Common myeloid progenitor, CD34-positive (primary cell): ENCODE data around the gene MIEF1.

Experiments
- CTCF ChIA-PET: fragments of 350-600 bp; sonication (Branson Sonifier 250); formaldehyde crosslinking; loops from one replicate; lab custom pipeline; 2021; ENCODE audit warnings: antibody characterized with exemption; lab: Charles Lee
- POLR2A ChIA-PET: fragments of 350-600 bp; sonication (Branson Sonifier 250); formaldehyde crosslinking; loops from one replicate; lab custom pipeline; 2021; ENCODE audit warnings: antibody characterized with exemption; lab: Charles Lee
- DNase-seq, 3 donors: peaks; one replicate each; pipeline versions ENCODE4 v3.0.0 to v3.0.0-alpha.2; 2013
- H3K27ac ChIP-seq, 2 experiments: 1 replicate in 1 of 2; 2 replicates in 1 of 2; pipeline ENCODE4 v1.7.0; 2013; ENCODE audit warnings: inconsistent platforms in 2 of 2, low read length in 2 of 2, mild to moderate bottlenecking in 2 of 2, low read depth in 1 of 2, moderate library complexity in 1 of 2; ENCODE audit not compliant: severe bottlenecking in 2 of 2, insufficient read depth in 1 of 2, poor library complexity in 1 of 2
- H3K27me3 ChIP-seq, 5 experiments: replicated peaks in 2 of 5; 1 replicate in 3 of 5; 2 replicates in 2 of 5; pipeline versions ENCODE4 v1.6.1 to v1.7.0; 2013; ENCODE audit warnings: low read length in 4 of 5, mild to moderate bottlenecking in 2 of 5, moderate library complexity in 2 of 5, inconsistent platforms in 1 of 5; ENCODE audit not compliant: insufficient read depth in 5 of 5, control insufficient read depth in 4 of 5
- H3K36me3 ChIP-seq, 4 experiments: 1 replicate in 2 of 4; 2 replicates in 2 of 4; pipeline versions ENCODE4 v1.6.1 to v1.7.0; 2013; ENCODE audit warnings: low read length in 3 of 4, control low read depth in 1 of 4, mild to moderate bottlenecking in 1 of 4; ENCODE audit not compliant: control insufficient read depth in 4 of 4, insufficient read depth in 4 of 4
- H3K4me1 ChIP-seq, 4 experiments: 1 replicate in 3 of 4; 2 replicates in 1 of 4; pipeline versions ENCODE4 v1.6.1 to v1.7.1; 2013; ENCODE audit warnings: low read length in 3 of 4, mild to moderate bottlenecking in 3 of 4, control low read depth in 1 of 4, inconsistent platforms in 1 of 4, moderate library complexity in 1 of 4; ENCODE audit not compliant: control insufficient read depth in 4 of 4, insufficient read depth in 4 of 4; ENCODE audit errors: control extremely low read depth in 1 of 4
- H3K4me3 ChIP-seq, 7 experiments: 1 replicate in 4 of 7; 2 replicates in 3 of 7; pipeline versions ENCODE4 v1.5.1 to v1.7.0; 2013; ENCODE audit warnings: mild to moderate bottlenecking in 7 of 7, low read length in 6 of 7, moderate library complexity in 6 of 7, inconsistent platforms in 2 of 7, low read depth in 2 of 7, control low read depth in 1 of 7; ENCODE audit not compliant: insufficient read depth in 4 of 7, control insufficient read depth in 1 of 7; ENCODE audit errors: extremely low read depth in 1 of 7
- H3K9me3 ChIP-seq, 5 experiments: 1 replicate in 4 of 5; 2 replicates in 1 of 5; pipeline versions ENCODE4 v1.6.1 to v1.7.1; 2013; ENCODE audit warnings: low read length in 4 of 5, mild to moderate bottlenecking in 2 of 5, inconsistent platforms in 1 of 5, low read depth in 1 of 5, moderate library complexity in 1 of 5; ENCODE audit not compliant: control insufficient read depth in 4 of 5, insufficient read depth in 2 of 5; ENCODE audit errors: control extremely low read depth in 1 of 5
- WGBS: methylation state at CpG from one replicate; pipeline ENCODE4 v1.1.5; 2013; ENCODE audit not compliant: insufficient coverage; 5-methylcytosine and 5-hydroxymethylcytosine counted together

The MIEF1 gene

DNA sequence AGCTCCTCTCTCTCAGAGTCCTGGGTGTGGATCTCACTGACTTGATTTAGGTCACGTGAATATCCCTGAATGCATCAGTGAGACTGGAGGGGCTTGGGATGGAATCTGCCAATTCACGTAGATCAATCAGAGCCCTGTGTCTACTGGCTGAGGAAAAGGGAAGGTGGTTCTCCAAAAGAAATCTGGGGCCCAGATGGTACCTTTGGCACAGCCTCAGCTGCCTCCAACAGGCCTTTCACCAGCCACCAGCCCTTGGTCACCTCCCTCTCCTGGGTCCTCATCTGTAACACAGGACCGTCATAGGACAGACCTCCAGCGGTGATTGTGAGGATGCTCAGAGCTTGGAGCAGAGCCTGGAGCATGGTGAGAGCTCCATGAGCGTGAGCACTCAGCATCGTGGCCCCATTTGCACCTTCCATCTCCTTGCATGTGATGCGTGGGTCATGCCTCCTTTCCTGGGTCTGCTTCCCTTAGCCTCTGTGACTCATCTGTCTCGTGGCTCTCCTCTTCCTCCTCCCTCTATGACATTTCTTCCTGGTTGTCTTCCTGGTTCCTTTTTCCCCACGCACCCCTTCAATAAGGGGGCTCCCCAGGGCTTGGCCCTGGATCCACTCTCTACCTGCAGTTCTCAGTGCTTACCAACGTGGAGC is 7.5 kb upstream of the MIEF1 start:
- ChIA-PET POLR2A (interaction anchor here (0.9 kb wide), 1 partner anchor 34 kb away, joined by 3 read pairs; no protein-coding TSS in a partner anchor), CTCF (interaction anchor here (0.6 to 13.7 kb wide), 19 partner anchors 10 to 695 kb away, joined by 3 to 254 read pairs (median 4); partner anchors contain the start of gene RPS19BP1)
- H3K36me3 ChIP-seq = peaks cover 0 to 15% (median 0%) of the 10 kb centered on the region in 4 experiments
- no peak overlapping the region for H3K27ac ChIP-seq
- DNase-seq = no peak
- H3K4me1 ChIP-seq = peaks cover 0 to 28% (median 15%) of the 10 kb centered on the region in 4 experiments
- H3K27me3 ChIP-seq = no peaks in the 10 kb centered on the region
- H3K4me3 ChIP-seq = no peak overlapping the region
- no peaks in the 10 kb centered on the region for H3K9me3 ChIP-seq
- 85% methylated on average over 8 of the region's 10 CpGs for WGBS

- H3K4me3 ChIP-seq = no peak overlapping the region
- no peaks in the 10 kb centered on the region for H3K9me3 ChIP-seq
- H3K27me3 ChIP-seq = no peaks in the 10 kb centered on the region
- H3K4me1 ChIP-seq = peaks cover 0 to 16% (median 9%) of the 10 kb centered on the region in 4 experiments
- CTCF ChIA-PET = interaction anchor here (0.6 to 13.7 kb wide), 17 partner anchors 9 to 543 kb away, joined by 3 to 254 read pairs (median 4); partner anchors contain the start of genes ATF4 and RPS19BP1
- POLR2A ChIA-PET = interaction anchor here (0.6 to 1.3 kb wide), 5 partner anchors 8 to 106 kb away, joined by 3 to 6 read pairs (median 3); partner anchors contain the start of gene ATF4
- peak; percentile 65 to 85 (median 81) for DNase-seq
- WGBS = 40% methylated on average over 12 of the region's 13 CpGs
- no peak overlapping the region for H3K27ac ChIP-seq
- peaks cover 0 to 4% (median 0%) of the 10 kb centered on the region in 4 experiments for H3K36me3 ChIP-seq
These were observed 5.8 kb upstream of the MIEF1 start for GRCh38 chr22:39496131-39496838.

GRCh38 chr22:39497429-39497828 is 4.7 kb upstream of the MIEF1 start:
- peaks cover 0 to under 1% (median 0%) of the 10 kb centered on the region in 4 experiments for H3K36me3 ChIP-seq
- ChIA-PET CTCF (interaction anchor here (0.7 to 13.7 kb wide), 5 partner anchors 10 to 30 kb away, joined by 3 to 254 read pairs (median 9); partner anchors contain the start of genes ATF4 and RPS19BP1), POLR2A (interaction anchor here (0.7 kb wide), 2 partner anchors 24 to 33 kb away, joined by 3 to 8 read pairs; no protein-coding TSS in a partner anchor)
- H3K27ac ChIP-seq = no peak overlapping the region
- H3K4me1 ChIP-seq = peaks cover 0 to 22% (median 14%) of the 10 kb centered on the region in 4 experiments
- DNase-seq = no peak
- WGBS = 99% methylated on average over 5 of the region's 8 CpGs
- H3K4me3 ChIP-seq = no peak overlapping the region
- no peaks in the 10 kb centered on the region for H3K27me3 ChIP-seq
- no peaks in the 10 kb centered on the region for H3K9me3 ChIP-seq

DNA sequence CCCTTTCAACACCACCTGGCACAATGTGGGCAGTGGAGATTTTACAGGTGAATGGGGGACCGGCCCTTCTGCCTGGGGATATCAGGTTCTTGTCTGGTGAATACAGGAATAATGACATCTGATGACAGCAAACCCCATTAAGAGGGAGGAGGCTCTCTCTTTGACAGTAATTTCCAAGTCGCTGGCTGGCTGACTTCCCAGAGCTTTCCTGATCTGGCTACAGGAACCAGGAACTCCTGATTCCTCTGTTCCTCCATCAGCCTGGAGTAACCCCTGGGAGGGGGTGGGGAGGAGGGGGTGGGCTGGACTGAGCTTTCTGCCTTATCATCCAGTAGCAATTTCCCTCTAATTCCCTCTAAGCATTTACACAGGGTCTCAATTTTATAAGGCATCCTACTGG is 3.7 kb upstream of the MIEF1 start:
- Histone ChIP-seq H3K4me3 (no peak overlapping the region), H3K27ac (no peak overlapping the region), H3K27me3 (no peaks in the 10 kb centered on the region), H3K36me3 (no peaks in the 10 kb centered on the region), H3K9me3 (no peaks in the 10 kb centered on the region), H3K4me1 (peaks cover 8 to 28% (median 22%) of the 10 kb centered on the region in 4 experiments)
- CTCF ChIA-PET = interaction anchor here (1.1 to 13.7 kb wide), 3 partner anchors 8 to 29 kb away, joined by 3 to 254 read pairs (median 243); partner anchors contain the start of gene RPS19BP1
- 83% methylated on average over 1 of the region's 2 CpGs for WGBS
- POLR2A ChIA-PET = interaction anchor here (0.6 to 1.0 kb wide), 2 partner anchors 21 to 371 kb away, joined by 3 read pairs; no protein-coding TSS in a partner anchor
- DNase-seq = no peak

DNA sequence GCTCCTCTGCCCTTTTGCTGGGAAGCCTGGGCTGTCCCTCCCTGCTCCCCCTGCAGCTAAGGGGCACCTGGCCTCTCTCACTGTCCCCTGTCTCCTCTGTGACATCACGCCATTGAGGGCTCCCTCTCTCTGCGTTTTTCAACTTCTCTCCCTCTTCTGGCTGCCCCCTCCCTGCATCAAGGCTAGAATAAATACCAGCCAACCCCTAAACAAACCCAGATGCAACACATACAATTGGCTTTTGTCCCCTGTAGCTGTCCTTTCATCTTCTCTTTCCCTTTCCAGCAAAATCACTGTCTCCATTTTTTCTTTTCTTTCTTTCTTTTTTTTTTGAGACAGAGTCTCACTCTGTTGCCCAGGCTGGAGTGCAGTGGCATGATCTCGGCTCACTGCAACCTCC is 3.3 kb upstream of the MIEF1 start:
- H3K4me3 ChIP-seq = no peak overlapping the region
- no peaks in the 10 kb centered on the region for H3K9me3 ChIP-seq
- H3K27me3 ChIP-seq = no peaks in the 10 kb centered on the region
- POLR2A ChIA-PET = interaction anchor here (0.6 to 1.0 kb wide), 2 partner anchors 21 to 371 kb away, joined by 3 read pairs; no protein-coding TSS in a partner anchor
- H3K4me1 ChIP-seq = peaks cover 12 to 32% (median 26%) of the 10 kb centered on the region in 4 experiments
- 100% methylated on average over 1 of the region's 3 CpGs for WGBS
- no peak for DNase-seq
- CTCF ChIA-PET = interaction anchor here (1.1 to 13.7 kb wide), 3 partner anchors 9 to 29 kb away, joined by 3 to 254 read pairs (median 243); partner anchors contain the start of gene RPS19BP1
- H3K27ac ChIP-seq = no peak overlapping the region
- H3K36me3 ChIP-seq = peaks cover 0 to 3% (median under 1%) of the 10 kb centered on the region in 4 experiments

DNA sequence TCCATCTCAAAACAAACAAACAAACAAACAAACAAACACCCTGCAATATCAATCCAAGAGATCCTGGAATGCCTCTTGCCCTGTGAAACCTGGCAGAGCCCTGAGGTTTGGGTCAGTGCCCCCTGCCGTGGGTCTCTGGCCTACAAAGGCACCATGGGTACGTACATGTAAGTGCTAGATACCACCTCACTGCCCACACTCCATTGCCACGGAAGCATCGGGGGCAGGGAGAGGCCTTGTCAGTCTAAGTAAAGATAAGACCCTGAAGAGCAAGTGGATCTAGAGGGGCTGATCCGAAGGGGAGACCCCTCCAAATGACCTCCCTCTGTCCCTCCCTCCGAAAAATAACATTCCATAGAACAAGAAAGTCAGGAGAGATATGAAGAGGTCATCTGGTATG is 2.0 kb upstream of the MIEF1 start:
- ChIA-PET POLR2A (no interaction called here), CTCF (interaction anchor here (0.6 to 13.7 kb wide), 6 partner anchors 10 to 30 kb away, joined by 3 to 254 read pairs (median 8); partner anchors contain the start of gene RPS19BP1)
- Histone ChIP-seq H3K4me3 (no peak overlapping the region), H3K9me3 (no peaks in the 10 kb centered on the region), H3K36me3 (peaks cover 2 to 15% (median 10%) of the 10 kb centered on the region in 4 experiments), H3K4me1 (peaks cover 12 to 28% (median 26%) of the 10 kb centered on the region in 4 experiments), H3K27ac (no peak overlapping the region), H3K27me3 (no peaks in the 10 kb centered on the region)
- 98% methylated on average over 4 of the region's 6 CpGs for WGBS
- DNase-seq = no peak
